GM19328 (cell line): ENCODE data around the gene RNF14.

Experiments
- ATAC-seq: cut with Tn5 transposase; IDR thresholded peaks from one replicate; pipeline ENCODE4 v1.9.1; 2021; ENCODE audit warnings: mild to moderate bottlenecking, moderate library complexity; ENCODE audit not compliant: unreplicated experiment

Gene RNF14

DNA sequence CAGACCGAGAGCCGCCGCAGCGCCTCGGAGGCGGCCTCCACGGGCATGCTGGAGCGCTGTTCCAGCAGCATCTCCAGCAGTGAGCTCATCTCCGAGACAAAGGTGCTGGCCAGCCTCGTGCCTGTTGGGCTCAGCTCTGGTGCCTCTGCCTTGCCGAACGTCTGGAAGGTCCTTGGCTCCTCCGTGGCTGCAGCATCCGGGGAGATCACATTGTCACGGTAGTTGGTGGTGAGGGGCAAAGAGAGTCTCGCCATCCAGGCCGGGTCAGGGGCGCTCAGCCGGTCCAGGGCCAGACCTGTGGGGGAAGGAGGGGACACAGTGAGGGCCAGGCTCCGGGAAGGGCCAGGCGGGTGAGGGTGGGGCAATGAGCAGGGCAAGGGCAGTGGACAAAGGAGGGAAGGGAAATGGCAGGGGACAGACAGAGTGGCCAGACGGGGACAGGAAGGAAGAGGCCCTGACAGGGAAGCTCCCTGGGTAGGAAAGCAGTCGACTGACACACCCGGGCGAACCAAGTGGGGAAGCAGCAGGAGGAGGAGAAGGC is 23.3 kb upstream of the RNF14 start:
- ATAC-seq = no peak

DNA sequence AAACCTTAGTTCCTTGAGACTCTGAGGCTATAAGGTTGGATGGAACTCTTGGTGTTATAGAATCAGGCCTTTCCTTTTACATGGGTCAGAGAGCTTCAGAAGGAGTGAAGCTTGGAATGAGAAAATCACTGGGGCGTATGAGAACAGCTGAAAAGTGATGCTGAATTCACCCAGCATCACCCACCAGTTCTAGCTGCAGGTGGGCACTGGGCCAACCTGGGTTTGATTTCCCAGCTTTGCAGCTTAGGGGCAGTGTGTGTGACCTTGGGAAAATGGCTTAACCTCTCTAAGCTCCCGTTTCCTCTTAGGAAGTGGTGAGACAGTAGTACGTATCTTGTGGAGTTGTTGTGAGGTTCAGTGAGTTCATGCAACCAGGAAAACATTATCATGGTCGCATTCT is 21.6 kb upstream of the RNF14 start:
- no peak for ATAC-seq

DNA sequence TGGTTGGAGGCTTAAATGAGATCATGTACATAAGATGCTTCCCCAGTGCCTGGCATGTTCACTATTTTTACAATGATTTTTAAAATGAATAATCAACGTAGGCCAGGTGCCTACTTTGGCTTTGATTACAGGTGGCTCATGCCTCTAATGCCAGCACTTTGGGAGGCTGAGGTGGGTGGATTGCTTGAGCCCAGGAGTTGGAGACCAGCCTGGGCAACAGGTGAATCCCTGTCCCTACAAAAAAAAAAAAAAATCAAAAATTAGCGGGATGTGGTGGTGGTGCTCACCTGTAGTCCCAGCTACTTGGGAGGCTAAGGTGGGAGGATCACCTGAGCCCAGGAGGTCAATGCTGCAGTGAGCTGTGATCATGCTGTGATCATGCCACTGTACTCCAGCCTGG is 20.1 kb upstream of the RNF14 start:
- ATAC-seq = no peak

DNA sequence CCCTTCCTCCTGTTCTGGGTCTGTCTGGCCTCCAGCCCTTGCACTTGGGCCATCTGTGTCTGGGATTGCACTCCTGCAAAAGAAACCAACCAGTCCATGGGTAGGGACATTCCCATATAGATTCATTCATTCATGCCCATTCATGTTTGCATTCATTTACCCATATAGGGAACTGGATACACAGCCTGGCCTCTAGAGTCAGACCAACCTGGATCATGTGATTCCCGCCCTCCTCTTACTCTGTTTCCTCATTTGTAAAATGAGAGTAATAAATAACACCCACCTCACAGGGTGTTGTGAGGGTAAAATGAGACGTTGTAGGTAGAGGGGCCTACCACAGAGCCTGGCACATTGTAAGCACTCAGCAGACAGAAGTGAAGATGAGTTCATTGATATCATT is 19.4 kb upstream of the RNF14 start:
- no peak for ATAC-seq

DNA sequence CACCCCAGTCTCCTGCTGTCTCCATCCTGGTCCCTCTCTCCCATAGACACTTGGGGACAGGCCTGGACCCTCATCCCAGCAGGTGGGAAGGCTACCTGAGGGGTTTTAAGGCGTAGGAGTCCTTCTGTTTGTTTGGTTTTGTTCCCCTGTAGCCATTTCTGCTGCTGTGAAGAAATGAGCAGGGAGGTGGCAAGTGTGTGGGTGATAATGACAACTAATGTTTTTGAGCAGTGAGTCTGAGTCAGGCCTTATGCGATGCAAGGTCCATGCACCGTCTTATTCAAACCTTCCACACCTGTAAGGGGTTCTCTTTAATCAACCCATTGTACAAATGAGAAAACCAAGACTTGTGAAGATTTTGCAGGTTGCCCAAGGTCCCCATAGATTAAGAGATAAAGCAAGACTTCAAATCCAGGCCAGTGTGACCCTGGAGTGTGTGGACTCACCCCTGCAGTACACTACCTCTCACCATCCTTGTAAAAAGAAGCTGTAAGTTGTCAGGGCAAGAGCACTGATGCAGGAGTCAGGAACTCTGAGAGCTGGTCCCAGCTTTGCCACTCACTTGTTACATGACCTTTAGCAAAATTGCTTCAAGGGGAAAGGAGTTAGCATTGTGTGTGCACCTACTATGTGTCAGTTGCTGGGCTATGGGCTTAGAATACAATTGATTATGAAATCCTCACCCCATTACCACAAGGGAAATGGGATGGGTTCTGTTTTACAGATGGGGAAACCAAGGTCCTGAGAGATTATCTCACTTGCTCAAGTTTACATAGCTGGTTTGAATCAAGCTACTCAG is 18.5 kb upstream of the RNF14 start:
- no peak for ATAC-seq

DNA sequence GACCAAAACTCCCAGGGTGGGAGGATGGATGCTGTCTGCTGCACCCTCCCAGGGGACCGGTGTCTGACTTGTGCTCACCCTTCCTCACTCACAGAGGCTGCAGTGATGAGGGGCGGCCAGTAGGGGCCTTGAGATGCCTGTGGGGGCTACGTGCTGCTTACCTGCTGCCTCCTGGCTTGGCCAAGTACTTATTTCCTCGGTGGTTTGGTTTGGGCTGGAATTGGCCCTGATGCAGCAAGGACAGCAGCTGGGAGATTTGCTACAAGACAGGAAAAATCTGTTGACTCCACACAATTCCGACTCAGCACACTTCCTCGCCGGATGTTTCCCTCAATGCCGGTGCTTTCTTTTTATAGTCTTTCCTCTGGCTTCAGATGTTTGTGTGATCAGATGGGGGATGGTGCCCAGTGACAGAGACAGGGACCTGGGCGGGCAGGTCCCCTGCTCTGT is 17.5 kb upstream of the RNF14 start:
- ATAC-seq = peak; percentile 81

DNA sequence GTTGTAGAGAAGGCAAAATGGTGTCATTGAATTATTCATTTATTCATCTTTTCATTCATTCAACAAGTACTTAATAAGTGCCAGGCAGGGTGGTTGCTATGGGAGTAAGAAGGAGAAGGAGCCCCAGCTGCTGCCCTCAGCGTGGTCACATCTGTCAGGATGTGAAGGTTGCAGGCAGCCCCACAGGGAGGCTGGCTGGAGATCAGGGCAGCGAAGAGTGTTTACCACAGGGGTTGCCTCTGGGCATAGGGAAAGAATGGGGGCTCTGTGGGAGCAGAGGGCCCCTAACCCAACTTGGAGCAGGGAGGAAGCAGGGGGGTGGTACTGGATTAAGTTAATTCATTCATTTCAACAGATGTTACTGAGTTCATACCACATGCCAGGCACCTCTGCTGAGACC is 16.9 kb upstream of the RNF14 start:
- ATAC-seq = no peak

DNA sequence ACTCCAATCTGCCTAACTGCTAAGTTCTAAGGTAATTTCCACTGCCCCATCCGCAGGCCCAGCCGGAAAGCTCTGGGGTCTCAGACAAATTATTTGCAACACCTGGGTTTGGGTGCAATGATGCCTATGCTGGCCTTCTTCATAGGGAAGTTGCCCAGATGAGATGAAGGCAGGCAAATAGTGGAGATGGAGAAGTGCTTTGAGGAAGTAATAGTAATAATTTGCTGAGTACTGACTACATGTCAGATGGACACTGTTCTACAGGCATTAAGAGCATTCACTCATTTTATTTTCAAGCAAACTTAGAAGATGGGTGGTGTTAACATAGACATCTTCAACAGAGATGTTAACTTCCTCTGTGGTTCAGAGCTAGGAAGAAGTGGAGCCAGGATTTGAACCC is 14.7 kb upstream of the RNF14 start:
- no peak for ATAC-seq

DNA sequence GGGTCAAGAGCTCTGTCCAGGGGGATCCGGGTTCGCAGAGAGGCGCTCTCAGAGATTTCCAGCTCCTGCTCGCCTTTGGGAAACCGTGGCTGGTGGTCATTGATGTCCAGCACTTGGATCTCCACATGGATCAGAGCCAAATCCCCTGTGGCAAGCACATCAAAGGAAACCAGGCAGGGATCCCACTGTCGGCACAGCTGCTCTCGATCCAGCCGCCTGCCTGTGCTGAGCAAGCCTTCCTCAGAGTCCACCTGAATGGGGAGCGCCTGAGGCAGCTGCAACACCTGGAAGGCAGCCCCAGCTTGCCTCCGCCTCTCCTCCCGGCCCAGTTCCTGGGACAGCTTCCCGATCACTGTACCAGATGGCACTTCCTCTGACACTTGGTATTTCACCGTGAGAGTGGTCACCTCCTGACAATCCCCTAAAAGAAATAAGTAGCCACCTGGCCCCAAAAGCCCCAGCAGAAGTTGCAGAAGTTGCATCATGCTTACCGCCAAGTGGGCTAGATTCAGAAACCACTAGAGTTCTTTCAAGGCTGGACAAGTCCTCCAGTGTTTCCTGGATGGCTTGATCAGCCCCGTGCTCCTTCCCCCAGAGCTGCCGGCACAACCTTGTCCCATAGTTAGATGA is 11.4 kb upstream of the RNF14 start:
- ATAC-seq = no peak

DNA sequence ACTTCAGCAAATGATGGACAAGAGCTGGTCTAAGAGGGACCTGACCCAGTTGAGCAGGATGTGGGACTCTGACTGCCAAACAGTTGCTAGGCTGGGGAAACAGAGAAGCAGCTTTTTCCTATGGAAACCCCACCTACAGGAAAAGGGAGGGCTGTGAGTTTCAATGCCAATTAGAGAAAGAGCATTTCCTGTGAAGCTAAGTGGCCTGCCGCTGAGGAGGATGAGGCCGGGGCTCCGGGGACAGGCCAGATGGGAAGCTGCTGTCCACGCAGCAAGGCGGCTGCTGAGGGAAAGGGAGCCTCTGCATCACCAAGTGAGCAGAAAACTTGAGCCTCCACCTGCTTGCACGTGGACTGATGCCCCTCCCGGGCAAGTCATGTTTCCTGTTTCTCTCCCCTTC is 10.8 kb upstream of the RNF14 start, which contains the start of gene PCDH12:
Gene PCDH12 (minus strand): TSS at position 90 of the 400 bp plus-strand sequence. CDS start 351 bp downstream, outside the sequence.
- ATAC-seq = no peak

DNA sequence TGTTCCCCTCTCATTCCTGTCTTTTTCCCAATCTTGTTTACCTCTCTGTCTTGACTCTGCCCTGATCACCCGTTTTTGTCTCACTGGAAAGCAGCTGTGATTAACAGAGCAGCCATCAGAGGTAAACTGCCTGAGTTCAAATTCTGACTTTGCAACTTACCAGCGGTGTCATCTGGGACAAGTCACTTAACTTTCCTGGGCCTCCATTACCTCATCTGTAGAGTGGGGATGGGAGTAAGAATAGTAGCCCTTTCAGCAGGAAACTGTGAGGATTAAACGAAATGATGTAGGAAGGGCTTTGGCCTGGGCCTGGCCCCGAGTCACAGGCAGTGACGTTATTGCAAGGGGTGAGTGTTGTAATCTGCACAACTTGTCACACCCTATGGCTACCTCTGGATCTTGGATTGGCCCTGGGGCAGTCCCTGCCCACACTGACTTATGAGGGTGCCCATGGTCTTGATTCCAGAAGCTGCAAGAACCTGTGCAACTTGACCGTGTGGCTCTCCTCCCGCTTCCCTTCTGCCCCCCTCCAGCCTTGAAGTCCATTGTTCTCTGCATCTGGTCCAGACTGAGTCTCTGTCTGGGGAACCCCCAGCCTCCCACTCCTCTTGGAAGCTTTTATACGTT is 10.2 kb upstream of the RNF14 start:
- no peak for ATAC-seq

DNA sequence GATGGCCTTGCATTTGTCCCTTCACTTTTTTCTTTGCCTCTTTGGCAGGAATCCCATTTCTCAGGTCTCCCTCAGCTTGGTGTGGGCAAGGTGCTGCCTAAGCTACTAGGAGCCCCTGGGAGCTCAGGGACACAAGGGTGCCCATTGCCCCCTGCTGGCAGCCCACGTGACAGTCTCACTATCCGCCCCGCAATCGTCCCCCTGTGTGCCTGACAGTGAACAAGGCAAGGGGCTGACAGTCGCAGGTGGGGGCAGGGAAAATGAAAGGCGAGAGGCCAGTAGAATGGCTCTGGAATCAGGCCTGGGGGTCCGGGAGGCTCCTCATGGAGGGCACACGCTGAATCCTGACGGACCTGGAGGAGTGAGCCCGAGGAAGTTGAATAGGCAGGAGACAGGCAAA is 8.9 kb upstream of the RNF14 start:
- no peak for ATAC-seq

DNA sequence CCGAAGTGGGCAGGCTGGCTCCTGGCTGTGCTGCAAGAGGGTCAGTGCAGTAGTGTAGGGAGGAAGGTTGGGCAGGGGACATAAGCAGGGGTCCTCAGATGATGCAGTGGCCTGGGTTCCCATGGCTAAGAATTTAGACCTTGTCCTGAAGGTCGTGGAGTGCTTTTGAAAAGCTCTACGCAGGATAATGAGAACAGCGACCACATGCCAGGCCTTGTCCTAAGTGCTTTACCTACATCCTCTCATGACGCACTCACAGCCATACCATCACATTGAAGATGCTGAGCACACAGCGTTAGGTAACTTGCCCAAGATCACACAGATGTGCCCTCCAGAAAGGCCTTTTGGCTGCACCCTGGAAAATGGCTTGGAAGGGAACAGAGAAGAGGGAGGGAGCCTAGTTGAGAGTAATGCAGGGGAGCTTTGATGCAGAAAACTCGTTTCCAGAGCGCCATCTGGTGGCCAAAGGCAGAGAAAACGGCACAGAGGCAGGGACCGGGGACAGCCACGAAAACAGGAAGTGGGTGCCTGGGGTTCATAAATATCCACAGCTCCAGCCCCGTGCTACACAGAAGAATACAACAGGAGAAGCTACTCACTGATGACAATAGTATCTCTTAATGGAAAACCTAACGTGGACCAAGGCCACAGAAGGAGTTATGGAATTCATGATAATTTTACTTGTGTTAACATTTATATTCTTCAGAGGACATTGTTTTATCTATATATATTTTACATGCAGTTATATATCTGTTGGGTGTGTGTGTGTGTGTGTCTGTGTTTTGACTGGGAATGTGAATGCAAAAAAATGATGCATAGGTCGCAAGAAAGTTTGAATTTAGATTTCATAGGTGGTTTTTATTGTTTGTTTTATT is 8.2 kb upstream of the RNF14 start:
- peak; percentile 85 for ATAC-seq

DNA sequence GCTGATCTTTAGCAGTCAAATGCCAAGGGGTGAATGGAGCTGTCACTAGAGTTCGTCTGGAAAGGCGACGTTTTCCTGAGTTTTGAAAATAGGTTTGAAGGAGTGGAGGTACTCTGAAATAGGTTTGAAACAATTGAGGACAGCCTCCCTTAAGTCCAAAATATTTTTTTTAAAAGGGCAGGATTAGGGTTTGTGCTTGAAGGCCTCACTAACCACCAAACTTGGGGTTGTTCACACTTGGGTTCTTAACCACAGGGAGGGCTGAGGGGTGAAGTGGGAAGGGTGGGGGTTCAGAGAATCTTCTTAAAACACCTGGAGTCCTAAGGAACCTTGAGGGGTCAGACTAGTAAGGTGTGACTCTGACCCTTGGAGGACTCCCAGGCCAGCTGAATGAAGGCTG is 7.4 kb upstream of the RNF14 start:
- ATAC-seq = no peak

DNA sequence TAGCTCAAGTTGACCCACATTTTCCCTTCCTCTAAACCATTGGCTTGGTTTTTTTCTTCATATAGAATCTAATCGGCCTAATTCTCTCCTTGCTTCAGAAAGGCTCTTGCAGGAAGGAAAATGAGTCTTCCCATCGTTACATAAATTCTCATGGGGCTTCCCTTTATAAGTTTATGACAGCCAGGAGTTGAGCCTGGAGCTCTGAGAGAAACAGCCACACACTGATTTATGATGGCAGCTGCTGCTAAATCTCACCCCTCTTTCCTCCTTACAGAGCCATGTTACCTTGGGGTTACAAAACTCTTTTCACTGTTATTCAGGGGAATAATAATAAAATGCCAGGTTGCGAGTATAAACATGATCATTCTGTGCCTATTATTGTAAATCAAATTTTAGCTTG is 5.2 kb upstream of the RNF14 start:
- no peak for ATAC-seq

DNA sequence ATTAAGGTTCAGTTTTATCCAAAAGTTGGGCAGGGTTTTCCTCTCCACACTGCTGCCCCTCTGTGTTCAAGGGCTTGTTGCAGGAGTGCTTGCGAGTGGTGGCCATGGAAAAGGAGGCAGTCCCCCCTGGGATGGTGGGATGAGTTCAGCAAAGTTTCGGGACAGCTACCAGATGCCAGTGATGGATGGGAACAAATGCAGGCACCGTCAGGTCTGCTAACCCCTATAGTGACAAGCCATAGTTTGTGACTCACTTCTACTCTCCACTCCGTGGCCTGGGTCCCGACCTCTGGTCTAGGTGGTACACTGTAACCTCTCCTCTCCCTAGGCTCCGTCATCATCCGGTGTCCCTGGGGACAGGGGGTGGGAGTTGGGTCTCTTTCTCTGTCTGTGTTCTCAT is 3.8 kb upstream of the RNF14 start:
- no peak for ATAC-seq

DNA sequence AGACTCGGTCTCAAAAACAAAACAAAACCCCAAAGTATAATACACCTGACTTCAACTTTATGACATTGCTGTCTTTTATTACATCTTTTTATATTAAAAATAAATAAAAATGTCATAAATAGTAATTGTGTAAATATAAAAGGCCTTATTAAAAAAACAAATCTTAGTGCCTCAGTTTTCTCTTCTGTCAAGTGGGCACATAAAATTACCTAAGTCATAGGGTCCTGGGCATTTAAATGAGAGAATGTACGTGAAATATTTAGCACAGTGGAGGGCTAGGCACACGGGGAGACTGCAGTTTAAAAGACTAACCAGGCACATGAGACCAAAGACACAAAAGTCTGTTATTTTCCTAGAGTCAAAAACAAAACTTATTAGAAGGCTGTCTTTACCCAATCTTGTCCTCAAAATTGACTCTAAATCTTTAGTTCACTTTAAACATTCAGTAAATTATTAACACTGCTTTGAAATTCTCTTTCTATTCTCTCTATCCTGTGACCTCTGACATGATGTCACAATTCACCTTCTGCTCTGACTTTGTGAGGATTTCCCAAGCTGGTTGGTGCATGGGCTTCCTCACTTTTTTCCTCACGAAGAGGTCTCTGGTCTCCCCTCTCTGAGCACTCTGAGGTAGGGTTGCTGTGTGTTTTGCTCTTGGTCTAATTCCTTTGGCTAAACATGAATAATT is 2.5 kb upstream of the RNF14 start:
- ATAC-seq = no peak

DNA sequence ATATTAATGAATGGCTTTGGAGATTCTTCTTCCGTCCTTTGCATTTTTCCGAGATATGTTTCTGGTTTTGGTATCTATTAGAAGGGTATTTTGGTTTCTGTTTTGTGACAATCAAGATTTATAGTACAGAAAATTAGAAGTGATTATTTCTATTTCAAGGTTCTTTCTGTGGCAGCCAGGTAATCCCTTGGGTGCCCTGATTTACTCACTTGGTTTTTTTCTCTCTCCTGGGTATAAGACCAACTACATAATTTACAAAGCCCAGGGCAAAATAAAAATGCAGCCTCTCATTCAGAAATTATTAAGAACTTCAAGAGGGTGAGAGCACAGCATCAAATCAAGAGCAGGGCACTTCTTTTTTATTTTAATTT is 2.0 kb upstream of the RNF14 start:
- ATAC-seq = no peak

DNA sequence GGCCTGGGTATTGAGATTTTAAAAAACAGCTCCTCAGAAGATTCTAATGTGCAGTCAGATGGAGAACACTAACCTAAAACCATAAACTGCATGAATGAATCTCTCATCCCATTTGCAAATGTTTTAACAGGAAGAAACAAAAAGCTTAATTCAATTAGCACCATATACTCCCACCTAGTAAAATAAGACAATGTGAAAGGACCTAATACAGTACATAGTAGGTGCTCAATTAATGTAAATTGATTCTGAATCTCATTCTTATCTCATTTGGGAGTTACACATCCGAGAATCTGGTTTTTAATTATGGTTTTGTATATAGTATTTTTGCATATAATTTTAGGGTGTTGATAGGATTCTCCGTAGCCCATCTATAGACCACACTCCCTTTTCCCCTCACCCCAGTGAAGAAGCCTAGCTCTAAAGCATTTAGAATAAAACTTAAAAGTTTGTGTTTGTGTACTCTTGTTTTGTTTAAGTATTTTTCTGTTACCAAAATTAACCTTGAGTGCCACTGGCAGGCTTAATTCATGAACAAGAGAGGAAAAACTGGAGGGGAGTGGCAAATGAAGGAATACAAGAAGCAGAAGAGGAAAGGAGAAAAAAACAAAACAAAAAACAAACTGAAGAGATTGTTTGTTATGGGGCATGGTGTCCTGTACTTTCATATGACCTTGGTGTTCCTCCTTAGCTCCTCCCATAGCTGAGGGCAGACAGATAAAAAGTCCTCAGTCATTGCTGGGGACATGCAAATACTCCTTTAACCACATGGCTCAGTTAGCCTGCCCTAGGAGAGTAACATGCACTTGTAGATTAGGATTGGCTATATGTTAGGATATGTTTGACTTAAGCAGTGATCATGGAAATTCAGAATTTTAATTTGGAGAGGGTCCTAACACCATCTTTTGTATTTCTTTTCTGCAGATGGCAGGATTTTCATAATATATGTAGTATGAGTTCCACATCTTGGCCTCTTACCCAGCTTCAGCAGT is 1.2 kb downstream of the RNF14 start:
- ATAC-seq = peak; percentile 52
